ENCODE measurements around the gene DEFB132.

GRCh38 chr20:294602-295001 is 37.1 kb downstream of the DEFB132 start:
- TF ChIP-seq POLR2AphosphoS5 (IDR thresholded peaks at IDR 0.05; ENCODE audit: borderline replicate concordance, low read depth, low read length), result no peak
- TF ChIP-seq EZH2 (IDR thresholded peaks at IDR 0.05), result no peak
- no peak for TF ChIP-seq FOXP2 (optimal IDR thresholded peaks at IDR 0.05; ENCODE audit: control extremely low read depth, extremely low read length, insufficient read depth)

Measured in SK-N-MC (cell line).